Activated gamma-delta T cell (primary cell): ENCODE results near the gene PPM1H.
"Not testable (repeated sequence)": the region's sequence is repeated elsewhere in the genome, so short reads cannot be mapped to it uniquely, and the experiment has no call there.

Experiments used
- DNase-seq: peaks from one replicate; lab custom pipeline; 2025; lab: John Stamatoyannopoulos, UW

PPM1H gene

GRCh38 chr12:62737188-62737587 lies 197.8 kb downstream of the PPM1H start:
- DNase-seq = no peak

- no peak for DNase-seq
Observed at GRCh38 chr12:62736596-62736995, 198.4 kb downstream of the PPM1H start.

- DNase-seq = no peak
Observed at GRCh38 chr12:62732861-62733427, 202.0 kb downstream of the PPM1H start.

- DNase-seq = no peak
Observed at GRCh38 chr12:62731055-62731820, 203.7 kb downstream of the PPM1H start.

GRCh38 chr12:62730649-62731048 lies 204.3 kb downstream of the PPM1H start:
- DNase-seq = no peak

- DNase-seq = not testable (repeated sequence)
Observed at GRCh38 chr12:62729579-62730544, 205.1 kb downstream of the PPM1H start.

- DNase-seq = no peak
Observed at GRCh38 chr12:62728741-62729140, 206.2 kb downstream of the PPM1H start.

GRCh38 chr12:62726471-62726980 lies 208.4 kb downstream of the PPM1H start:
- DNase-seq = no peak

GRCh38 chr12:62725781-62726180 lies 209.2 kb downstream of the PPM1H start:
- no peak for DNase-seq

- DNase-seq = no peak
Observed at GRCh38 chr12:62724947-62725451, 210.0 kb downstream of the PPM1H start.

- DNase-seq = no peak
Observed at GRCh38 chr12:62724285-62724684, 210.7 kb downstream of the PPM1H start.

GRCh38 chr12:62722971-62723680 lies 211.8 kb downstream of the PPM1H start:
- no peak for DNase-seq

GRCh38 chr12:62720661-62721330 lies 214.2 kb downstream of the PPM1H start:
- DNase-seq = no peak

- DNase-seq = no peak
Observed at GRCh38 chr12:62720025-62720424, 214.9 kb downstream of the PPM1H start.

GRCh38 chr12:62718762-62719426 lies 216.1 kb downstream of the PPM1H start:
- no peak for DNase-seq

- DNase-seq = no peak
Observed at GRCh38 chr12:62717643-62718042, 217.3 kb downstream of the PPM1H start.

- no peak for DNase-seq
Observed at GRCh38 chr12:62716866-62717525, 218.0 kb downstream of the PPM1H start.

- no peak for DNase-seq
Observed at GRCh38 chr12:62716037-62716436, 218.9 kb downstream of the PPM1H start.
